ENCODE data around the gene CAGE1. TPM values are rescaled to one million over a fixed set of nuclear protein-coding genes. Genes with fewer than 3 reads are reported as not detected.

Gene CAGE1
- total and polyA plus RNA-seq, 2 donors (not counting 1 experiment from before 2014, with no cell fraction given), result 0.17 TPM; not detected in 1

DNA sequence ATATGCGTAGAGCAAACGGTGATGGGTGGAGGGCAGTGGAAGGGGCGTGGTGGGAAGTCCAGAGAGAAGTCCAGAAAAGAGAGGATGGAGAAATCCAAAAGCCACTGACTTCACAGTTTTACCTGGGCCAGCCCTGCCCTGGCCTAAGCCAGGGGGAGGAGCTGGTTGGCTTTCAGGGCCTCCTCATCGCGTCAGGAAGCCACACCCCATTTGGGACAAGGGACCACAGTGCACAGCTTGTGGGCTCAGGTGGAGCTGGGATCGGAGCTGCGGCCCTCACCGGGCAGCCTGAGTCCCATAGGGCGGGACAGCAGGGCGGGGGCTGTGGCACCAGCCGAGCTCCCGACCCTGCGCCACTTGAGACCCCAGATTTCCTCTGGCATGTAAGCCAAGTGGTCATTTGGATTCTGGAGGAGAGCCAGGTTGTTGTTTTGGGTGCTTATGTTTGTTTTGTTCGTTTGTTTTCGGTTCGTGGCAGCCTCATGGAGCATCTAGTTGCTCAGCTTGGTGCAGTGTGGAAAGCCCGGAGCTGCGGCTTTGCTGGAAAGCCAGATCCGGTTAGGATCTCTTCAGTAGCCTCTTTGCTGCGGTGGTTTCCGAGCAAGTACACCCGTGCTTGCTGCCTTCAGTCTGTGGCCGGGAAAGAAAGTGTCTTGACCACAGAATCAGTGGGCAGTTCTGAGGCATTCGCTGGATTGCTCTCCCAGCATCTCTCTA lies 42.3 kb upstream of the CAGE1 start:
- H3K4me3 ChIP-seq (replicated peaks in 1 of 4; ENCODE audit: control extremely low read depth in 1 of 4, insufficient read depth in 1 of 4, low read depth in 3 of 4, low read length in 4 of 4), result no peak overlapping the region
- H3K27ac ChIP-seq (ENCODE audit: insufficient read depth, low read length), result no peak overlapping the region
- peak overlapping the region; percentile 25 for H3K4me2 ChIP-seq (ENCODE audit: extremely low read depth, insufficient read depth, low read length)
- H4K20me1 ChIP-seq (ENCODE audit: control insufficient read depth, extremely low read depth, insufficient read depth, low read length), result no peaks in the 10 kb centered on the region
- no peaks in the 10 kb centered on the region for H3K36me3 ChIP-seq (ENCODE audit: control insufficient read depth, insufficient read depth, low read length)
- H3K9me3 ChIP-seq (ENCODE audit: control insufficient read depth, insufficient read depth, low read depth, low read length), result no peaks in the 10 kb centered on the region
- DNase-seq (ENCODE audit: low read depth in 2 of 2), result peak in 1 of 2 donors; percentile 39
- no peak overlapping the region for H3K9ac ChIP-seq (ENCODE audit: insufficient read depth, low read length)
- no peaks in the 10 kb centered on the region for H3K79me2 ChIP-seq (ENCODE audit: control insufficient read depth, insufficient read depth, low read length)
- H2AFZ ChIP-seq (ENCODE audit: low read length), result peak overlapping the region; percentile 33
- TF ChIP-seq EZH2 (IDR thresholded peaks at IDR 0.05; ENCODE audit: low read length, missing control alignments), result no peak
- TF ChIP-seq CTCF (conservative IDR thresholded peaks at IDR 0.05 in 1 of 2, IDR thresholded peaks at IDR 0.05 in 1 of 2; ENCODE audit: low read depth in 1 of 2, low read length in 2 of 2), result no peak
- no peaks in the 10 kb centered on the region for H3K27me3 ChIP-seq (ENCODE audit: control insufficient read depth, insufficient read depth, low read length)
- H3K4me1 ChIP-seq (ENCODE audit: control insufficient read depth, extremely low read depth, insufficient read depth, low read length), result no peaks in the 10 kb centered on the region

- Histone ChIP-seq H3K4me3 (replicated peaks in 1 of 4; ENCODE audit: control extremely low read depth in 1 of 4, insufficient read depth in 1 of 4, low read depth in 3 of 4, low read length in 4 of 4) (no peak overlapping the region), H3K79me2 (ENCODE audit: control insufficient read depth, insufficient read depth, low read length) (no peaks in the 10 kb centered on the region), H3K9me3 (ENCODE audit: control insufficient read depth, insufficient read depth, low read depth, low read length) (no peaks in the 10 kb centered on the region), H4K20me1 (ENCODE audit: control insufficient read depth, extremely low read depth, insufficient read depth, low read length) (no peaks in the 10 kb centered on the region), H3K36me3 (ENCODE audit: control insufficient read depth, insufficient read depth, low read length) (no peaks in the 10 kb centered on the region), H3K9ac (ENCODE audit: insufficient read depth, low read length) (no peak overlapping the region), H3K4me1 (ENCODE audit: control insufficient read depth, extremely low read depth, insufficient read depth, low read length) (no peaks in the 10 kb centered on the region), H2AFZ (ENCODE audit: low read length) (no peak overlapping the region), H3K27me3 (ENCODE audit: control insufficient read depth, insufficient read depth, low read length) (no peaks in the 10 kb centered on the region), H3K4me2 (ENCODE audit: extremely low read depth, insufficient read depth, low read length) (no peak overlapping the region), H3K27ac (ENCODE audit: insufficient read depth, low read length) (no peak overlapping the region)
- no peak for TF ChIP-seq CTCF (conservative IDR thresholded peaks at IDR 0.05 in 1 of 2, IDR thresholded peaks at IDR 0.05 in 1 of 2; ENCODE audit: low read depth in 1 of 2, low read length in 2 of 2)
- no peak for TF ChIP-seq EZH2 (IDR thresholded peaks at IDR 0.05; ENCODE audit: low read length, missing control alignments)
- no peak for DNase-seq (ENCODE audit: low read depth in 2 of 2)
Observed at GRCh38 chr6:7431313-7431673, 41.8 kb upstream of the CAGE1 start.

- Histone ChIP-seq H4K20me1 (ENCODE audit: control insufficient read depth, extremely low read depth, insufficient read depth, low read length) (no peaks in the 10 kb centered on the region), H3K27me3 (ENCODE audit: control insufficient read depth, insufficient read depth, low read length) (no peaks in the 10 kb centered on the region), H3K4me2 (ENCODE audit: extremely low read depth, insufficient read depth, low read length) (no peak overlapping the region), H3K9ac (ENCODE audit: insufficient read depth, low read length) (no peak overlapping the region), H3K4me1 (ENCODE audit: control insufficient read depth, extremely low read depth, insufficient read depth, low read length) (no peaks in the 10 kb centered on the region), H3K79me2 (ENCODE audit: control insufficient read depth, insufficient read depth, low read length) (no peaks in the 10 kb centered on the region), H3K4me3 (replicated peaks in 1 of 4; ENCODE audit: control extremely low read depth in 1 of 4, insufficient read depth in 1 of 4, low read depth in 3 of 4, low read length in 4 of 4) (no peak overlapping the region), H3K36me3 (ENCODE audit: control insufficient read depth, insufficient read depth, low read length) (no peaks in the 10 kb centered on the region), H3K9me3 (ENCODE audit: control insufficient read depth, insufficient read depth, low read depth, low read length) (no peaks in the 10 kb centered on the region), H2AFZ (ENCODE audit: low read length) (no peak overlapping the region), H3K27ac (ENCODE audit: insufficient read depth, low read length) (no peak overlapping the region)
- no peak for DNase-seq (ENCODE audit: low read depth in 2 of 2)
- TF ChIP-seq CTCF (conservative IDR thresholded peaks at IDR 0.05 in 1 of 2, IDR thresholded peaks at IDR 0.05 in 1 of 2; ENCODE audit: low read depth in 1 of 2, low read length in 2 of 2) (no peak), EZH2 (IDR thresholded peaks at IDR 0.05; ENCODE audit: low read length, missing control alignments) (no peak)
Observed at GRCh38 chr6:7426447-7427169, 37.1 kb upstream of the CAGE1 start.

Data from fibroblast of lung (primary cell).